OCI-LY3 (cell line): Measurements from ENCODE around the gene PCYT1A.

Experiments
- H2AFZ ChIP-seq: fragments of 200-600, 300-600 bp; shearing (Covaris generic); 2 replicates; pipeline ENCODE4 v1.6.0; 2014; ENCODE audit warnings: antibody characterized with exemption, low read depth, low read length
- H3K27ac ChIP-seq: fragments of 200-600, 300-600 bp; sonication (generic); 2 replicates; pipeline ENCODE4 v1.5.1; 2014; ENCODE audit warnings: mild to moderate bottlenecking, low read length, moderate library complexity, mixed read lengths
- H3K27me3 ChIP-seq: fragments of 200-600, 300-600 bp; sonication (generic); 2 replicates; pipeline ENCODE4 v1.6.1; 2014; ENCODE audit warnings: low read depth, low read length, mixed read lengths
- H3K36me3 ChIP-seq: fragments of 200-600, 300-600 bp; sonication (generic); replicated peaks from 2 replicates; pipeline ENCODE3; 2014; ENCODE audit warnings: low read depth, low read length, mixed read lengths
- H3K4me1 ChIP-seq: fragments of 300-600, 200-600 bp; sonication (generic); 2 replicates; pipeline ENCODE4 v1.6.1; 2014; ENCODE audit warnings: low read length, mixed read lengths
- H3K4me2 ChIP-seq: fragments of 200-600, 300-600 bp; sonication (generic); 2 replicates; pipeline ENCODE4 v1.6.1; 2014; ENCODE audit warnings: low read length, mixed read lengths
- H3K4me3 ChIP-seq: fragments of 300-600, 200-600 bp; sonication (generic); 2 replicates; pipeline ENCODE4 v1.5.1; 2014; ENCODE audit warnings: antibody characterized with exemption, mild to moderate bottlenecking, low read length, moderate library complexity
- H3K79me2 ChIP-seq: fragments of 300-600, 200-600 bp; shearing (Covaris generic); 2 replicates; pipeline ENCODE4 v1.6.1; 2014; ENCODE audit warnings: mild to moderate bottlenecking, low read length, mixed read lengths
- H3K9ac ChIP-seq: fragments of 300-600, 200-600 bp; shearing (Covaris generic); 2 replicates; pipeline ENCODE4 v1.6.0; 2014; ENCODE audit warnings: mild to moderate bottlenecking, low read length, moderate library complexity
- H3K9me3 ChIP-seq: fragments of 200-600, 300-600 bp; shearing (Covaris generic); 2 replicates; pipeline ENCODE4 v1.6.1; 2014; ENCODE audit warnings: low read length, mixed read lengths; ENCODE audit not compliant: insufficient read depth
- H4K20me1 ChIP-seq: fragments of 200-600, 300-600 bp; sonication (generic); 2 replicates; pipeline ENCODE4 v1.6.1; 2016; ENCODE audit warnings: low read length, mixed read lengths; ENCODE audit not compliant: insufficient read depth
- EZH2phosphoT487 ChIP-seq: fragments of 200-600 bp; shearing (Covaris generic); IDR thresholded peaks from 2 replicates; pipeline ENCODE4 v1.6.1; 2018; ENCODE audit warnings: antibody characterized with exemption, mixed run types, low read depth
- TF ChIP-seq, protein P1 (sequence below): fragments of 200-600, 300-600 bp; sonication (generic); IDR thresholded peaks from 2 replicates; pipeline ENCODE4 v1.5.1; 2014; ENCODE audit warnings: antibody characterized with exemption, low read length, low read depth

Gene PCYT1A

DNA sequence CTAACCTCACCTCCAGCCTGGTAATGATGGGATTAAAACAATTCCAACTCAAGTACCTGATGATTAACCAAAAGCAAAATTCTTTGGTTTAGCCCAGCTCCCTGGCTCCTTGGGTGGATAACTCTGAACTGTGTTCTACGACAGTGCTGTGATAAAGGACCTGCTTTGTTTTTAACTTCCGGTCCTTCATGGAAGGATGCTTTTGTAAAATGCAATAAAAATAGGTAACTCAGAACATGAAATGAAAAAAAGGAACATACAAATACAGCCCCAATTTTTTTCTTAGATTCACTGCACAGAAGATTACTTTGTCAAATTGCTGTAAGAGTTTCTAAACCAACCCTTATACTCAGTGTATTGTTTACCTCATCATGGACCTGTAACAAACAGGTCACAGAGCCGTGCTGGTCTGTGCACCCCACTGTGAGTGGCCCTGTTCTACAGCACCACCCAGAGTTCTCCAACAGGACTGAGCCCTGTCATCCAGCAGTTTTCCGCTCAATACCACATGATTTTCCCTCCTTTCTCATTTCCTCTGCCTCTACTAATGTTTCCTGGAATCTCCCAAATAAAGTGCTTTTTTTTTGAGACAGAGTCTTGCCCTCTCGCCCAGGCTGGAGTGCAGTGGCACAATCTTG, 4.9 kb upstream of the PCYT1A start:
- Histone ChIP-seq H4K20me1 (no peaks in the 10 kb centered on the region), H3K36me3 (no peaks in the 10 kb centered on the region), H3K27ac (peak overlapping the region; percentile 50), H3K9me3 (no peaks in the 10 kb centered on the region), H3K4me3 (peak overlapping the region; percentile 31; the same call in 1 of the 2 replicates), H3K79me2 (peaks cover 6% of the 10 kb centered on the region), H3K4me1 (peaks cover 19% of the 10 kb centered on the region), H2AFZ (no peak overlapping the region), H3K4me2 (peak overlapping the region; percentile 59), H3K27me3 (no peaks in the 10 kb centered on the region), H3K9ac (0 out of 2 replicates have a peak overlapping the region, but pooled peaks have one; percentile 23)
- TF ChIP-seq EZH2phosphoT487: no peak
- TF ChIP-seq, protein P1, sequence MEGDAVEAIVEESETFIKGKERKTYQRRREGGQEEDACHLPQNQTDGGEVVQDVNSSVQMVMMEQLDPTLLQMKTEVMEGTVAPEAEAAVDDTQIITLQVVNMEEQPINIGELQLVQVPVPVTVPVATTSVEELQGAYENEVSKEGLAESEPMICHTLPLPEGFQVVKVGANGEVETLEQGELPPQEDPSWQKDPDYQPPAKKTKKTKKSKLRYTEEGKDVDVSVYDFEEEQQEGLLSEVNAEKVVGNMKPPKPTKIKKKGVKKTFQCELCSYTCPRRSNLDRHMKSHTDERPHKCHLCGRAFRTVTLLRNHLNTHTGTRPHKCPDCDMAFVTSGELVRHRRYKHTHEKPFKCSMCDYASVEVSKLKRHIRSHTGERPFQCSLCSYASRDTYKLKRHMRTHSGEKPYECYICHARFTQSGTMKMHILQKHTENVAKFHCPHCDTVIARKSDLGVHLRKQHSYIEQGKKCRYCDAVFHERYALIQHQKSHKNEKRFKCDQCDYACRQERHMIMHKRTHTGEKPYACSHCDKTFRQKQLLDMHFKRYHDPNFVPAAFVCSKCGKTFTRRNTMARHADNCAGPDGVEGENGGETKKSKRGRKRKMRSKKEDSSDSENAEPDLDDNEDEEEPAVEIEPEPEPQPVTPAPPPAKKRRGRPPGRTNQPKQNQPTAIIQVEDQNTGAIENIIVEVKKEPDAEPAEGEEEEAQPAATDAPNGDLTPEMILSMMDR: peak; percentile 9; the same call in 1 of the 2 replicates

GRCh38 chr3:196288141-196288460, 575 bp upstream of the PCYT1A start:
- H3K4me3 ChIP-seq: peak overlapping the region; percentile 99
- H3K36me3 ChIP-seq: no peaks in the 10 kb centered on the region
- peak overlapping the region; percentile 91 for H3K9ac ChIP-seq
- H3K9me3 ChIP-seq: no peaks in the 10 kb centered on the region
- H3K79me2 ChIP-seq: peaks cover 32% of the 10 kb centered on the region
- H3K4me2 ChIP-seq: peak overlapping the region; percentile 83
- TF ChIP-seq EZH2phosphoT487: no peak
- TF ChIP-seq, protein P1: no peak
- H3K4me1 ChIP-seq: peaks cover 16% of the 10 kb centered on the region
- H2AFZ ChIP-seq: peak overlapping the region; percentile 95; the same call in 1 of the 2 replicates
- H3K27me3 ChIP-seq: no peaks in the 10 kb centered on the region
- H4K20me1 ChIP-seq: no peaks in the 10 kb centered on the region
- peak overlapping the region; percentile 62 for H3K27ac ChIP-seq

GRCh38 chr3:196287090-196287439, 461 bp downstream of the PCYT1A start:
- Histone ChIP-seq H2AFZ (peak overlapping the region; percentile 95), H4K20me1 (no peaks in the 10 kb centered on the region), H3K27ac (peak overlapping the region; percentile 62), H3K4me1 (peaks cover 9% of the 10 kb centered on the region), H3K9ac (peak overlapping the region; percentile 91), H3K4me3 (peak overlapping the region; percentile 99), H3K4me2 (peak overlapping the region; percentile 83), H3K36me3 (peaks cover 1% of the 10 kb centered on the region), H3K9me3 (no peaks in the 10 kb centered on the region), H3K27me3 (no peaks in the 10 kb centered on the region), H3K79me2 (peaks cover 35% of the 10 kb centered on the region)
- TF ChIP-seq, protein P1: no peak; the same call in 1 of the 2 replicates
- TF ChIP-seq EZH2phosphoT487: no peak

DNA sequence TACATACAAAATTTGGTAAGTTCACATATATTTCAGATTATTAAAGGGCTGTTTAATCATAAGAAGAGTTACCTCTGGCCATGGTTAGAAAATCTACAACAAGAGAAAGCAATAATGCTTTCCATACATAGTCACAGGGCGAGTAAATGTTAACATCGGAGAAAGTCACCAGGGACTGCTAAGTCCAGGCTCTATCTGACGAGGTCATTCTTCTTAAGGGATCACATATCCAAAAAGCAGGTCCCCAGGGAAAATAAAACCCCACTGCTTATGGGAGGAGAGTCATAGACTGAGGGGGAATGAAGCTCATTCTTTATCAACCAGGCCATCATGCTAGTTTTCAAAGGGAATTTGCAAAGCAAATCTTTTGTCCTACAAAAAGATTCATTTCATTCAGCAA, 3.1 kb downstream of the PCYT1A start:
- TF ChIP-seq, protein P1: no peak
- TF ChIP-seq EZH2phosphoT487: no peak
- Histone ChIP-seq H3K79me2 (peaks cover 42% of the 10 kb centered on the region), H3K27ac (no peak overlapping the region), H3K4me2 (no peak overlapping the region), H3K36me3 (peaks cover 3% of the 10 kb centered on the region), H3K27me3 (no peaks in the 10 kb centered on the region), H2AFZ (no peak overlapping the region), H4K20me1 (no peaks in the 10 kb centered on the region), H3K4me3 (no peak overlapping the region), H3K4me1 (peaks cover 15% of the 10 kb centered on the region), H3K9me3 (no peaks in the 10 kb centered on the region), H3K9ac (no peak overlapping the region)
